Stomach (tissue), 4 donors: ENCODE measurements around the gene PTK6.

Experiments
- EP300 ChIP-seq: sonication (generic); formaldehyde crosslinking; IDR thresholded peaks from one replicate; pipeline ENCODE4 v1.6.1; 2017; ENCODE audit warnings: antibody characterized with exemption
- POLR2A ChIP-seq, 4 donors: fragments of 450-650 bp; IDR thresholded peaks; one replicate each; pipeline ENCODE4 v1.6.1; 2016; ENCODE audit warnings: antibody characterized with exemption in 4 of 4, control low read depth in 2 of 4, mild to moderate bottlenecking in 1 of 4, moderate library complexity in 1 of 4
- POLR2AphosphoS5 ChIP-seq, 3 donors: sonication (generic); formaldehyde crosslinking; IDR thresholded peaks; one replicate each; pipeline ENCODE4 v1.6.1; 2016; ENCODE audit warnings: antibody characterized with exemption in 3 of 3
- TF ChIP-seq, protein P1 (sequence below), 7 experiments: fragments of 450-650 bp in 4 of 7; fragments of 200-600 bp in 3 of 7; sonication (generic) in 3 of 7; IDR thresholded peaks; one replicate each; pipeline ENCODE4 v1.5.1; 2016 to 2019; ENCODE audit warnings: antibody characterized with exemption in 7 of 7, control low read depth in 2 of 7, mild to moderate bottlenecking in 1 of 7

GRCh38 chr20:63513207-63513606 lies 24.0 kb downstream of the PTK6 start:
- TF ChIP-seq EP300, result no peak
- no peak for TF ChIP-seq POLR2A (IDR thresholded peaks at IDR 0.05)
- TF ChIP-seq, protein P1, sequence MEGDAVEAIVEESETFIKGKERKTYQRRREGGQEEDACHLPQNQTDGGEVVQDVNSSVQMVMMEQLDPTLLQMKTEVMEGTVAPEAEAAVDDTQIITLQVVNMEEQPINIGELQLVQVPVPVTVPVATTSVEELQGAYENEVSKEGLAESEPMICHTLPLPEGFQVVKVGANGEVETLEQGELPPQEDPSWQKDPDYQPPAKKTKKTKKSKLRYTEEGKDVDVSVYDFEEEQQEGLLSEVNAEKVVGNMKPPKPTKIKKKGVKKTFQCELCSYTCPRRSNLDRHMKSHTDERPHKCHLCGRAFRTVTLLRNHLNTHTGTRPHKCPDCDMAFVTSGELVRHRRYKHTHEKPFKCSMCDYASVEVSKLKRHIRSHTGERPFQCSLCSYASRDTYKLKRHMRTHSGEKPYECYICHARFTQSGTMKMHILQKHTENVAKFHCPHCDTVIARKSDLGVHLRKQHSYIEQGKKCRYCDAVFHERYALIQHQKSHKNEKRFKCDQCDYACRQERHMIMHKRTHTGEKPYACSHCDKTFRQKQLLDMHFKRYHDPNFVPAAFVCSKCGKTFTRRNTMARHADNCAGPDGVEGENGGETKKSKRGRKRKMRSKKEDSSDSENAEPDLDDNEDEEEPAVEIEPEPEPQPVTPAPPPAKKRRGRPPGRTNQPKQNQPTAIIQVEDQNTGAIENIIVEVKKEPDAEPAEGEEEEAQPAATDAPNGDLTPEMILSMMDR (IDR thresholded peaks at IDR 0.05), result no peak
- no peak for TF ChIP-seq POLR2AphosphoS5 (IDR thresholded peaks at IDR 0.05)
